HCT116 (cell line): ENCODE results near the gene KCNJ1. TPM values are rescaled to one million over a fixed set of nuclear protein-coding genes. Genes with fewer than 3 reads are reported as not detected.

Experiments
- ATAC-seq: fragments of 200-7000 bp; cut with Tn5 transposase; 2 replicates; pipeline ENCODE4 v1.9.1; 2020; ENCODE audit warnings: mild to moderate bottlenecking, moderate library complexity
- BruUV-seq: library from RNA; stranded (reverse); fragments of 400-500 nt; replicated peaks from 2 replicates; lab custom pipeline; 2021; lab: Mats Ljungman, UMichigan
- CTCF ChIA-PET: fragments of 300-600 bp; sonication (Branson Sonifier 250); formaldehyde crosslinking; loops from one replicate; lab custom pipeline; 2021; ENCODE audit warnings: antibody characterized with exemption; lab: Charles Lee
- POLR2A ChIA-PET: fragments of 300-600, 350-600 bp; sonication (Branson Sonifier 250); formaldehyde crosslinking; loops from one replicate; lab custom pipeline; 2021; ENCODE audit warnings: antibody characterized with exemption; lab: Charles Lee
- RAD21 ChIA-PET, 2 experiments: fragments of 300-600 bp; sonication (Branson Sonifier 250); formaldehyde crosslinking; loops; one replicate each; lab custom pipeline; 2023; ENCODE audit warnings: low total read pairs in 2 of 2; ENCODE audit not compliant: uncharacterized antibody in 2 of 2, unreplicated experiment in 2 of 2, low non-redundant PET in 1 of 2; lab: Charles Lee
- DNase-seq: peaks from one replicate; pipeline ENCODE4 v3.0.0-alpha.2; 2010; ENCODE audit warnings: low read depth, low spot score
- H2AFZ ChIP-seq: fragments of 200-600 bp; shearing (Covaris generic), sonication (generic); 2 replicates; pipeline ENCODE4 v1.6.1; 2017; ENCODE audit warnings: low read depth, mixed run types, mixed read lengths, antibody characterized with exemption, low read length; ENCODE audit not compliant: poor library complexity, severe bottlenecking
- H3K27ac ChIP-seq: 2 replicates; pipeline ENCODE4 v1.5.1; 2012; ENCODE audit warnings: low read depth, low read length
- H3K27me3 ChIP-seq: fragments of 200-600 bp; sonication (generic); 2 replicates; pipeline ENCODE4 v1.6.1; 2016; ENCODE audit warnings: mixed run types, low read length, mixed read lengths; ENCODE audit not compliant: insufficient read depth
- H3K36me3 ChIP-seq, 2 experiments: fragments of 200-500 bp in 1 of 2; fragments of 200-600 bp in 1 of 2; sonication (Bioruptor generic) in 1 of 2; sonication (generic) in 1 of 2; 2 replicates each; pipeline versions ENCODE4 v1.5.1 to v1.6.1; 2014 to 2016; ENCODE audit warnings: low read length in 2 of 2, inconsistent platforms in 1 of 2, mixed read lengths in 1 of 2, mixed run types in 1 of 2; ENCODE audit not compliant: insufficient read depth in 2 of 2, control insufficient read depth in 1 of 2
- H3K4me1 ChIP-seq, 2 experiments: fragments of 200-600 bp in 1 of 2; sonication (generic) in 1 of 2; 2 replicates each; pipeline versions ENCODE4 v1.5.1 to v1.6.1; 2012 to 2017; ENCODE audit warnings: low read length in 2 of 2, inconsistent platforms in 1 of 2, mild to moderate bottlenecking in 1 of 2, mixed read lengths in 1 of 2, mixed run types in 1 of 2, moderate library complexity in 1 of 2; ENCODE audit not compliant: insufficient read depth in 2 of 2, control insufficient read depth in 1 of 2
- H3K4me2 ChIP-seq: fragments of 200-600 bp; sonication (generic); 2 replicates; pipeline ENCODE4 v1.6.1; 2017; ENCODE audit warnings: mixed run types, low read length, mixed read lengths
- H3K4me3 ChIP-seq, 2 experiments: fragments of 200-600 bp in 1 of 2; sonication (generic) in 1 of 2; replicated peaks in 1 of 2; 2 replicates each; pipeline ENCODE4 v1.5.1; 2011 to 2016; ENCODE audit warnings: low read length in 2 of 2, control low read depth in 1 of 2, low read depth in 1 of 2, mild to moderate bottlenecking in 1 of 2, mixed read lengths in 1 of 2, mixed run types in 1 of 2
- H3K79me2 ChIP-seq: fragments of 200-600 bp; sonication (generic); 2 replicates; pipeline ENCODE4 v1.6.1; 2017; ENCODE audit warnings: mild to moderate bottlenecking, mixed run types, low read length, moderate library complexity, mixed read lengths; ENCODE audit not compliant: insufficient read depth
- H3K9ac ChIP-seq: fragments of 200-600 bp; sonication (generic); 2 replicates; pipeline ENCODE4 v1.6.1; 2016; ENCODE audit warnings: low read length, mixed read lengths
- H3K9me2 ChIP-seq: fragments of 200-600 bp; sonication (generic), shearing (Covaris generic); 2 replicates; pipeline ENCODE4 v1.6.1; 2017; ENCODE audit warnings: mixed run types, mild to moderate bottlenecking, moderate library complexity; ENCODE audit not compliant: insufficient read depth
- H3K9me3 ChIP-seq, 2 experiments: fragments of 200-500 bp in 1 of 2; fragments of 200-600 bp in 1 of 2; sonication (Bioruptor generic) in 1 of 2; sonication (generic) in 1 of 2; 2 replicates each; pipeline ENCODE4 v1.6.1; 2014 to 2017; ENCODE audit warnings: low read length in 2 of 2, mixed read lengths in 2 of 2, inconsistent platforms in 1 of 2, low read depth in 1 of 2, mild to moderate bottlenecking in 1 of 2, mixed run types in 1 of 2, moderate library complexity in 1 of 2; ENCODE audit not compliant: control insufficient read depth in 1 of 2, insufficient read depth in 1 of 2
- H4K20me1 ChIP-seq: fragments of 200-600 bp; sonication (generic), shearing (Covaris generic); 2 replicates; pipeline ENCODE4 v1.6.1; 2017; ENCODE audit warnings: mixed run types, mild to moderate bottlenecking, moderate library complexity; ENCODE audit not compliant: insufficient read depth
- CEBPB ChIP-seq: IDR thresholded peaks from 2 replicates; pipeline ENCODE4 v1.6.1; 2012; ENCODE audit warnings: low read depth
- EGR1 ChIP-seq: IDR thresholded peaks from 2 replicates; pipeline ENCODE4 v1.6.1; 2012; ENCODE audit warnings: low read depth
- ELF1 ChIP-seq: IDR thresholded peaks from 2 replicates; pipeline ENCODE4 v1.6.1; 2012; ENCODE audit warnings: low read depth, borderline replicate concordance
- EZH2 ChIP-seq: fragments of 200-600 bp; sonication (generic); IDR thresholded peaks from 2 replicates; pipeline ENCODE4 v1.6.1; 2017; ENCODE audit warnings: antibody characterized with exemption, mixed run types
- EZH2phosphoT487 ChIP-seq: fragments of 200-600 bp; IDR thresholded peaks from 2 replicates; pipeline ENCODE4 v1.6.1; 2018; ENCODE audit warnings: antibody characterized with exemption, borderline replicate concordance
- FOSL1 ChIP-seq: IDR thresholded peaks from 2 replicates; pipeline ENCODE4 v1.6.1; 2012; ENCODE audit warnings: low read depth
- JUND ChIP-seq: IDR thresholded peaks from 2 replicates; pipeline ENCODE4 v1.6.1; 2012
- POLR2A ChIP-seq: IDR thresholded peaks from 2 replicates; pipeline ENCODE4 v1.7.0; 2011; ENCODE audit warnings: borderline replicate concordance; ENCODE audit not compliant: insufficient read depth, insufficient read length; ENCODE audit errors: extremely low read depth
- SP1 ChIP-seq: IDR thresholded peaks from 2 replicates; pipeline ENCODE4 v1.6.1; 2012; ENCODE audit warnings: low read depth
- intact Hi-C: fragments of 100-400 bp; cut with micrococcal nuclease; formaldehyde crosslinking; loops from 2 replicates; pipeline ENCODE4 v1.10.0; 2022
- total RNA-seq: library from RNA; stranded (reverse); gene quantifications from one replicate; pipeline ENCODE4 v1.2.1, GENCODE V29; 2021; ENCODE audit not compliant: unreplicated experiment
- TF ChIP-seq, protein P1 (sequence below): IDR thresholded peaks from 2 replicates; pipeline ENCODE4 v1.6.1; 2011; ENCODE audit warnings: mild to moderate bottlenecking, low read length, moderate library complexity; ENCODE audit not compliant: insufficient replicate concordance; ENCODE audit errors: extremely low read depth

The KCNJ1 gene
- total RNA-seq, 1 experiment from 2014 or later, result 0.15 TPM

- POLR2A ChIA-PET, result no interaction called here
- no peaks in the 10 kb centered on the region for H3K36me3 ChIP-seq
- DNase-seq, result no peak
- no peak overlapping the region for H3K9ac ChIP-seq
- H3K9me2 ChIP-seq, result no peaks in the 10 kb centered on the region
- peaks cover 12 to 24% of the 10 kb centered on the region in 2 experiments; a peak in 3 of 4 replicates for H3K4me1 ChIP-seq
- CTCF ChIA-PET, result interaction anchor here (0.8 kb wide), 1 partner anchor 12 kb away, joined by 3 read pairs; no protein-coding TSS in a partner anchor
- no peaks in the 10 kb centered on the region for H3K79me2 ChIP-seq
- H2AFZ ChIP-seq, result no peak overlapping the region
- no peak overlapping the region for H3K4me3 ChIP-seq
- H3K4me2 ChIP-seq, result no peak overlapping the region
- BruUV-seq, result no TSS peak
- H3K27me3 ChIP-seq, result no peaks in the 10 kb centered on the region
- H3K9me3 ChIP-seq, result no peaks in the 10 kb centered on the region
- RAD21 ChIA-PET, result no interaction called here
- no peak overlapping the region for H3K27ac ChIP-seq
- no peaks in the 10 kb centered on the region for H4K20me1 ChIP-seq
- ATAC-seq, result no peak
- intact Hi-C loops, result no loop called here
- TF ChIP-seq EZH2, result no peak
- TF ChIP-seq CEBPB, result no peak
- no peak for TF ChIP-seq POLR2A
- no peak for TF ChIP-seq FOSL1
- TF ChIP-seq SP1, result no peak
- TF ChIP-seq, protein P1, sequence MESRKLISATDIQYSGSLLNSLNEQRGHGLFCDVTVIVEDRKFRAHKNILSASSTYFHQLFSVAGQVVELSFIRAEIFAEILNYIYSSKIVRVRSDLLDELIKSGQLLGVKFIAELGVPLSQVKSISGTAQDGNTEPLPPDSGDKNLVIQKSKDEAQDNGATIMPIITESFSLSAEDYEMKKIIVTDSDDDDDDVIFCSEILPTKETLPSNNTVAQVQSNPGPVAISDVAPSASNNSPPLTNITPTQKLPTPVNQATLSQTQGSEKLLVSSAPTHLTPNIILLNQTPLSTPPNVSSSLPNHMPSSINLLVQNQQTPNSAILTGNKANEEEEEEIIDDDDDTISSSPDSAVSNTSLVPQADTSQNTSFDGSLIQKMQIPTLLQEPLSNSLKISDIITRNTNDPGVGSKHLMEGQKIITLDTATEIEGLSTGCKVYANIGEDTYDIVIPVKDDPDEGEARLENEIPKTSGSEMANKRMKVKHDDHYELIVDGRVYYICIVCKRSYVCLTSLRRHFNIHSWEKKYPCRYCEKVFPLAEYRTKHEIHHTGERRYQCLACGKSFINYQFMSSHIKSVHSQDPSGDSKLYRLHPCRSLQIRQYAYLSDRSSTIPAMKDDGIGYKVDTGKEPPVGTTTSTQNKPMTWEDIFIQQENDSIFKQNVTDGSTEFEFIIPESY, result no peak
- TF ChIP-seq ELF1, result no peak
- TF ChIP-seq EZH2phosphoT487, result no peak
- TF ChIP-seq JUND, result no peak
- no peak for TF ChIP-seq EGR1
These were observed 34.8 kb upstream of the KCNJ1 start for GRCh38 chr11:128901653-128902514.
